GM21576 (cell line): ENCODE results near the gene TRAPPC12.
A peak's percentile ranks its signal among the peaks of the same experiment; 100 is the strongest.
"Not testable (repeated sequence)": the region's sequence is repeated elsewhere in the genome, so short reads cannot be mapped to it uniquely, and the experiment has no call there.

Experiments
- ATAC-seq: cut with Tn5 transposase; IDR thresholded peaks from one replicate; pipeline ENCODE4 v1.9.1; 2021; ENCODE audit warnings: mild to moderate bottlenecking, moderate library complexity; ENCODE audit not compliant: unreplicated experiment

TRAPPC12 gene

GRCh38 chr2:3379647-3380534, at the start of gene TRAPPC12:
Gene TRAPPC12 (plus strand): TSS chr2:3379694. CDS start chr2:3387624, 7,930 bp downstream.
- peak; percentile 67 for ATAC-seq

- no peak for ATAC-seq
Observed at GRCh38 chr2:3332133-3332532, 47.4 kb upstream of the TRAPPC12 start.

GRCh38 chr2:3334392-3335345, 44.8 kb upstream of the TRAPPC12 start:
- no peak for ATAC-seq

GRCh38 chr2:3336844-3337243, 42.6 kb upstream of the TRAPPC12 start:
- no peak for ATAC-seq

- ATAC-seq: no peak
Observed at GRCh38 chr2:3338340-3338739, 41.2 kb upstream of the TRAPPC12 start.

- no peak for ATAC-seq
Observed at GRCh38 chr2:3340144-3340543, 39.4 kb upstream of the TRAPPC12 start.

- no peak for ATAC-seq
Observed at GRCh38 chr2:3341336-3341735, 38.2 kb upstream of the TRAPPC12 start.

GRCh38 chr2:3342324-3342723, 37.2 kb upstream of the TRAPPC12 start:
- ATAC-seq: no peak

GRCh38 chr2:3343012-3343411, 36.5 kb upstream of the TRAPPC12 start:
- no peak for ATAC-seq

- no peak for ATAC-seq
Observed at GRCh38 chr2:3344897-3345296, 34.6 kb upstream of the TRAPPC12 start.

- ATAC-seq: no peak
Observed at GRCh38 chr2:3345621-3346020, 33.9 kb upstream of the TRAPPC12 start.

GRCh38 chr2:3348767-3349166, 30.7 kb upstream of the TRAPPC12 start:
- ATAC-seq: no peak

- ATAC-seq: no peak
Observed at GRCh38 chr2:3349211-3349693, 30.2 kb upstream of the TRAPPC12 start.

GRCh38 chr2:3354986-3355385, 24.5 kb upstream of the TRAPPC12 start:
- ATAC-seq: no peak

- ATAC-seq: no peak
Observed at GRCh38 chr2:3355951-3356569, 23.4 kb upstream of the TRAPPC12 start.

- no peak for ATAC-seq
Observed at GRCh38 chr2:3356799-3357198, 22.7 kb upstream of the TRAPPC12 start.

- ATAC-seq: not testable (repeated sequence)
Observed at GRCh38 chr2:3357446-3357845, 22.0 kb upstream of the TRAPPC12 start.

- no peak for ATAC-seq
Observed at GRCh38 chr2:3357926-3358325, 21.6 kb upstream of the TRAPPC12 start.

GRCh38 chr2:3361518-3362389, 17.7 kb upstream of the TRAPPC12 start:
- ATAC-seq: no peak

GRCh38 chr2:3365219-3365618, 14.3 kb upstream of the TRAPPC12 start:
- ATAC-seq: no peak
